ENCODE results near the gene SAAL1. TPM values are rescaled to one million over a fixed set of nuclear protein-coding genes. Genes with fewer than 3 reads are reported as not detected.

The SAAL1 gene
- total and polyA plus RNA-seq, 2 experiments from 2014 or later: 15.1 to 21.3 TPM

DNA sequence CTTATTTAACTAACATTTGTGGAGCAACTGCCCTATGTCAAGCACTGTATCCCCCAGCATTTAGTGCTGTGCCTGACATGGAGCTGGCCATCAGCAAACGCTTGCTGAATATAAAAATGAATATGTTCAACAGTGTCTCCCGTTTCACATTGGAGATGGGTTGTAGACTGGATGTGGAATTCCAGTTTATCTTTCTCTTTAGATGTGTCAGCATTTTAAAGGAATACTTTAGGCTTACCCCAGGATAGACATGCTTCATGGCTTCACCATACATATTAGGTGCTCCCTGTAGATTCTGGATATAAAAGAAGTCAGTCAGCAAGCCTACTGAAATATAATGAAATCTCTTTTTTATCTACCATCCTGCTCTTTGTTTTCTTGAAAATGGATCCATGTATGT, 38.5 kb downstream of the SAAL1 start:
- no peaks in the 10 kb centered on the region for H3K27me3 ChIP-seq
- H3K4me3 ChIP-seq: no peak overlapping the region
- no peak for TF ChIP-seq CTCF (IDR thresholded peaks at IDR 0.05; ENCODE audit: low read depth, low read length)
- no peak for DNase-seq (ENCODE audit: low read depth in 1 of 2, low spot score in 1 of 2)
- no peaks in the 10 kb centered on the region for H3K9me3 ChIP-seq (ENCODE audit: low read depth)
- H3K27ac ChIP-seq: no peak overlapping the region
- no peaks in the 10 kb centered on the region for H3K4me1 ChIP-seq (ENCODE audit: low read depth)
- H3K36me3 ChIP-seq: no peaks in the 10 kb centered on the region

- H3K27ac ChIP-seq: no peak overlapping the region
- H3K36me3 ChIP-seq: no peaks in the 10 kb centered on the region
- H3K4me3 ChIP-seq: no peak overlapping the region
- TF ChIP-seq CTCF (IDR thresholded peaks at IDR 0.05; ENCODE audit: low read depth, low read length): no peak
- H3K4me1 ChIP-seq (ENCODE audit: low read depth): no peaks in the 10 kb centered on the region
- no peaks in the 10 kb centered on the region for H3K9me3 ChIP-seq (ENCODE audit: low read depth)
- no peak for DNase-seq (ENCODE audit: low read depth in 1 of 2, low spot score in 1 of 2)
- no peaks in the 10 kb centered on the region for H3K27me3 ChIP-seq
Observed at GRCh38 chr11:18066626-18067025, 39.3 kb downstream of the SAAL1 start.

- peak in 1 of 2 donors; percentile 26 for DNase-seq (ENCODE audit: low read depth in 1 of 2, low spot score in 1 of 2)
- Histone ChIP-seq H3K36me3 (no peaks in the 10 kb centered on the region), H3K9me3 (ENCODE audit: low read depth) (no peaks in the 10 kb centered on the region), H3K4me1 (ENCODE audit: low read depth) (no peaks in the 10 kb centered on the region), H3K4me3 (no peak overlapping the region), H3K27me3 (no peaks in the 10 kb centered on the region), H3K27ac (no peak overlapping the region)
- TF ChIP-seq CTCF (IDR thresholded peaks at IDR 0.05; ENCODE audit: low read depth, low read length): no peak
Observed at GRCh38 chr11:18065572-18065971, 40.3 kb downstream of the SAAL1 start.

GRCh38 chr11:18064450-18065054, 41.3 kb downstream of the SAAL1 start:
- Histone ChIP-seq H3K4me1 (ENCODE audit: low read depth) (no peaks in the 10 kb centered on the region), H3K27ac (no peak overlapping the region), H3K4me3 (no peak overlapping the region), H3K36me3 (no peaks in the 10 kb centered on the region), H3K27me3 (no peaks in the 10 kb centered on the region), H3K9me3 (ENCODE audit: low read depth) (no peaks in the 10 kb centered on the region)
- TF ChIP-seq CTCF (IDR thresholded peaks at IDR 0.05; ENCODE audit: low read depth, low read length): no peak
- DNase-seq (ENCODE audit: low read depth in 1 of 2, low spot score in 1 of 2): no peak

DNA sequence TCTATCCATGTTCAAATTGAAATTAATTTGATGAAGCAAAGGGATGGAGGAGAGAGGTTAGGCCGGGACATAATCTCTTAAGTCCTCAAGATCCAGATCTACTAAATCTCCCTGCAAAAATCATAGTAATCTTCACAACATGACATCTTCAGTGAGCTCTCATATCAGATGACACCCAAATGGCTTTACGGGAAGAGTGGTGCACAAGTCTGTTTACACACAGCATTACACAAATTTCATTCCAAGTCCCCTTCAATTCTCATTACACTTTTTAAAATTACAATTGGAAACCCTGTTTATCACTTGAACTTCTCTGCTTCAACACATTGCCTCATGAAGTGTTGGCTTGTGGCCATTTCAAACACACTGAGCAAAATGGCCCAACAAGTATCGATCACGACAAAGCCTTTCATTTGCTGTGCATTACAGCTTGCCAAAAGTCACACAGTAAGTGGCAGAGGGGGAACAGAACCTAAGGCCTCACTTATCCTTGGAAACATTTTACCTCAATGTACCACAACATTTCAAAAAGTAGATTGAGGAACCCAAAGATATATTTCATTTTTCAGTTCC, 41.9 kb downstream of the SAAL1 start:
- Histone ChIP-seq H3K4me3 (no peak overlapping the region), H3K4me1 (ENCODE audit: low read depth) (no peaks in the 10 kb centered on the region), H3K9me3 (ENCODE audit: low read depth) (no peaks in the 10 kb centered on the region), H3K27me3 (no peaks in the 10 kb centered on the region), H3K36me3 (no peaks in the 10 kb centered on the region), H3K27ac (no peak overlapping the region)
- DNase-seq (ENCODE audit: low read depth in 1 of 2, low spot score in 1 of 2): no peak
- no peak for TF ChIP-seq CTCF (IDR thresholded peaks at IDR 0.05; ENCODE audit: low read depth, low read length)

All from cardiac muscle cell (in vitro differentiated cells and primary cell).